NCI-H2029 treated with DMSO at 0.1 percent for 48 hours (cell line): Measurements from ENCODE around the gene PIP5KL1.

Experiments
- DNase-seq: peaks from one replicate; lab custom pipeline; 2025; lab: John Stamatoyannopoulos, UW

The PIP5KL1 gene

DNA sequence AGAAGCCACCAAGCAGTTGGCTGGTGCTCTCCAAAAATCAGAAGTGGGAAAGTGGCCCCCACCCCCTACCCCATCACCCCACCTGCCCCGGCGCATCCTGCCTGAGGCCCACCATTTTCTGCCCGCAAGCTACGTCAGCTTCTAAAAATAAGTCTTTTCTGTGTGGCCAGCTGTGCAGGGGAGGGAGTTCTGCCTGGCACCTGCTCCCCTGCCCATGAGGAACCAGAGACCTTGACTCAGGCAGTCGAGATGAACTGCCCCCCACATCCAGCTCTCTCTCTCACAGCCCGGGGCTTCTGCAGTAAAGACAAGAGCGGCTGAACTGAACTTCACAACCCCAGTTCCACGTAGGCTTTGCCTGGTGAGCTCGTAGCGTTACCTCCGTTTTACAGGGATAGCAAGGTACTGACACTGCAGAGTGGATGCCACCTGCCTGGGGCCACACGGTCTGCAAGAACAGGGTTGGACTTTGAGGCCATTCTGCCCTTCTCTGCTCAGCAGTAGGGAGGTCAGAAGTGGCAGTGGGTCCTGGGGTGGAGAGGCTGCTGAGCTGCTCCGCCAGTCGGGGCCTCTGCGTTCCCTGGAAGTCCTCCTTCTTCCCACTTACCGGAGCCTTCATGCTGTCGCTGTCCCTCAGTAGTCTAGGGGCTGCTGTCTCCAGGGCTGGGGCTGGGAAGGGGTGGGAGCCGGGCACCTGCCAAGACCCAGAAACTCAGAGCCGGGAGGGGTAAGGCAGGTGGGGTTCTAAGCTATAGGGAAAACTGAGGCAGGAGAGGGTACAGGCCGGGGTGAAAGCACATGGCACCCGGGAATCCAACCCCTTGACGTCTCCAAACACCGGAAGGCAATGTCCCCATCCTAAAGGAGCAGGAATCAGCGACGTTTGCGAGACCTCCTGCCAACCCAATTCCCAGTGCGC, 14.5 kb downstream of the PIP5KL1 start:
- no peak for DNase-seq

DNA sequence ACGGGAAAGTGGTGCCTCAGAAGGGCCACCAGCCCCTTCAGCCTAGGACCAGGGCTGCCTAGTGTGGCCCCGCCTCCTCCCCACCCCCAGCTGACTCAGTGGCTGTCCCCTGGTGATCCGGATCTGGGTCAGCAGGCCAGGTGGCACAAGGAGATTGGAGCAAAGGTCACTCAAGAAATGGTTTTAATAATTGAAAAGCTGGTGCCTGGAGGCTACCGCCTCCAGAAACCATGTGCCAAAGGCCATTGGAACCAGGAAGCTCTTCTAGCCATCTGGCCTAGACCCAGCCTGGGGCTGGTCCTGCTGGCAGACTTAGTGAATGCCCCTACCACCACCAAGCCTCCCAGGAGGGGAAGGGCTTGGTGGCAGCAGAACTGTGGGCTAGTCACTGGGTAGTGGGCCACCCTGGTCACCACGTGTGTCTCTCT, 15.2 kb downstream of the PIP5KL1 start:
- DNase-seq, result no peak

DNA sequence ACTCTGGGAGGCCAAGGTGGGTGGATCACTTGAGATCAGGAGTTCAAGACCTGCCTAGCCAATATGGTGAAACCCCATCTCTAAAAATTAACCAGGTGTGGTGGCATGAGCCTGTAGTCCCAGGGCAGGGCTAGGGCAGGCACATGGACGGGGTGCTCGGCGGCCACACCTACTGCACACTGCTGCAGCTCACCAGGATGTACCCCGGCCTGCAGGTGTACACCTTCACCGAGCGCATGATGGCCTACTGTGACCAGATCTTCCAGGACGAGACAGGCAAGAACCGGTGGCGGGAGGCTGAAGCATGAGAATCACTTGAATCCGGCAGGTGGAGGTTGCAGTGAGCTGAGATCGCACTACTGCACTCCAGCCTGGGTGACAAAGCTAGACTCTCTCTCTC, 16.9 kb downstream of the PIP5KL1 start:
- DNase-seq, result peak; percentile 45

DNA sequence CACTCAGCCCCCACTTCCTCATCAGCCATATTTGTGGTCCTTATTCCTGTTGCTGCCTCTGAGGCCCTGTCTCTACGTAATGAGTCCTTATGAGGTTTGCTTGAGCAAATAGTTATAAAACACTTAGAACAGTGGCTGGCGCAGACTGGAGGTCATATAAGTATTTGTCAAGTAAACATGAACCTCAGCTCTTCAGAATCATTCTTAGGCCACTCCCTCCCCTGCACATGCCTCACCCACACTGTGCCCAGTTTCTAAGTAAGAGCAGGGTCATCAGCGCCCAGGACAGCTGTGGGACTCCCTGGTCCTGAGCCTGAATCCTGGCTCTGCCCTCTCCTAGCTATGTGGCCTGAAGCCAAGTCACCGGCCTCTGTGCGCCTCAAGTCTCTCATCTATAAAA, 17.7 kb downstream of the PIP5KL1 start:
- peak; percentile 84 for DNase-seq

DNA sequence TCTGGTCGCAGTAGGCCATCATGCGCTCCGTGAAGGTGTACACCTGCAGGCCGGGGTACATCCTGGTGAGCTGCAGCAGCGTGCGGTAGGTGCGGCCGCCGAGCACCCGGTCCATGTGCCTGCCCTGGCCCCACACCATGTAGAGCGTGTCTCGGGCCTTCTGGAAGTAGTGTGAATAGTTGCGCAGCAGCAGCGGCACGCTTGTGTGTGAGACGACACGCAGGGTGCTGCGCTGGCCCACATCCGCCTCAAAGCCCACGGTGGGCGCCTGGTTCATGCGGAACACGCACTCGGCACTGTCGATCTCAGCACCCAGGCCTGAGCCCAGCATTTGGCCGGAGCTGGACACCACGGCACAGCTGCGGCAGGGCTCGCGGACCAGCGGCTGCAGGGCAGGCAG, 18.3 kb downstream of the PIP5KL1 start:
- DNase-seq, result no peak

DNA sequence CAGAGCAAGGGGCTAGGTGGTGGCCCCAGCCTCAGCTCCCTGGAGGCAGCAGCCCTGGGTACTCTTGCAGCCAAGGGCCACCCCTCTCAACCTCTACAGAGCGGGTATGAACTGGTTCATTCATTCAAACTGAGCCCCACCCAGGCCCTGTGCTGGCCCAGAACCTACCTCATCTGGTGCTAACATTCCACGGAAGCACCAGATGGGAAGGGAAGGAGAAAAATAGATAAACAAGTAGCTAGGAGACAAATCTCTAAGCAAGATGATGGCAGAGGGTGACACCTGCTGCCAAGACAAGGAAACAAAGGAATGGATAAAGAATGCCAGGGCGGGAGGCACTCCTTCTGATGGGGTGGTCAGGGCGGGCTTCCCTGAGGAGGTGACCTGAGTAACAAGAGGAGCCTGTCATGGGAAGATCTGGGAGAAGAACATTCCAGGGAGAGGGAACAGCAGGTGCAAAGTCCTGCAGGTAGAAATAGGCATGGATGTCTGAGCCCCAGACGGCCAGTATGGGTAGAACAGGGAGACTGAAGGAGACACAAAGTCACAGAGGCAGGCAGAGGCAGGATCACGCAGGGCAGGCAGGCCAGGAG, 19.9 kb downstream of the PIP5KL1 start:
- DNase-seq, result no peak

DNA sequence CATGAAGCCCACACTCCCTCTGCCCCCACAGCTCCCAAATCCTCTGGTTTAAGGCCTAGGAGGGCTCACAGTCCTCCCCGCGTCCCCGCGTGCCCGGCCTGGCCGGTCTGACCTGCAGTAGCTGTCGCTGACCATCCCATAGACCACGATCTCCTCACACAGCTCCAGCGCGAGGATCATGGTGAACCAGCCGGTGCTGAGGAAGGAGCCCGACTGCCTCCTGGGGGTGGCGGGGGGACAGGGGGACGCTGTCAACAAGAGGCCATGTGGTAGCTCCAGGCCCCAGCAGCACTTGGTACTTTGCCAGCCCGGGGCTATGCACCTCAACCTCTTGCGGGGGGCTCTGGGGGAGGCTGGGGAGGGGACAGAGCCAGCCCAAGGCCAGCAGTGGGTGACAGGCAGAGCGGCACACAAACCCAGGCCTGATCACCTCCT, 20.7 kb downstream of the PIP5KL1 start:
- DNase-seq, result no peak

DNA sequence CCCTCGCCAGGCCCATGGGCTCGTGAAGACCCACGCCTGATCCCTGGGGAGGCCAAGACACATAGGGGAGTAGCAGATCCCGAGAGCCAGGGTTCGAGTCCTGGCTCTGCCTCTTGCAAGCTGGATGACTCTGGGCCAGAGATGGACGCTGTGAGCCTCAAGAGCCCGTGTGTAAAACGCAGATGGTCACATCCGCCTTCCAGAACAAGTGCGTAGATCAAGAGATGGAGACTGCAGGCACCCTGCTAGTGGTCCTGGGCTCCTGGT, 22.0 kb downstream of the PIP5KL1 start:
- no peak for DNase-seq

DNA sequence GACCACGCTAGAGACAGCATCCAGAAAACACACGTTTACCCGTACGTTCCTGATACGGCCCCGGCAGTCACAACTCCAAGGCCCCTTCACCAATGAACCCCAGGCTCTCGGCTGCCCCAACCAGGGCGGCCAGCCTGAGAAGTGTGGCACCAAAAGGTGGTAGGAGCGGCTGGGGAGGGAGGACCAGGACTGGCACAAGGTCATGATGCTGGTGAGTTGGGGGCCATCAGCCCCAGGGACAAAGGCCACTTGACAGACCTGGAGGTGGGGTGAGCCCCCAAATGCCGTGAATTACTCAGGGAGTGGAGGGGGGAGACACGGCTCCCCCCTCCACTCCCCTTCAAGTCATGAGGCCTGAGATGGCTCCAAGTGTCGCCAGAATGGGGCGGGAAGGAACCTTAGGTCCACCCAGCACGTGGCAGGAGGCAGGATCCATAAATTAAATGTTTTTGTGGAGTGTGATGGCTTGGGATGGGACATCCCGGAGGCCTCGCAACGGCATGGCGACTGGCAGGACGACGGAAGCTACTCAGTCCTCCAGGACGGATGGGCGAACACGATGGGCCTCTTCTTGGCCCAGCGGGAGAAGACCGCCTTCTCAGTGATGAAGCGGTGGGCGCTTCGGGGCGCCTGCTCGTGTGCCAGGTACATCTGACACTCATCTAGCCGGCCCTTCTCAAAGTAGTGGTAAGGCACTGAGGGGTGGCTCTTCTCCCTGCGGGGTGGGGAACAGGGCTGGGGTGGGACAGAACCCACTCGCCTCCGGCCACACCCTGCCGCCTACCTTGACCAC, 22.5 kb downstream of the PIP5KL1 start:
- no peak for DNase-seq

DNA sequence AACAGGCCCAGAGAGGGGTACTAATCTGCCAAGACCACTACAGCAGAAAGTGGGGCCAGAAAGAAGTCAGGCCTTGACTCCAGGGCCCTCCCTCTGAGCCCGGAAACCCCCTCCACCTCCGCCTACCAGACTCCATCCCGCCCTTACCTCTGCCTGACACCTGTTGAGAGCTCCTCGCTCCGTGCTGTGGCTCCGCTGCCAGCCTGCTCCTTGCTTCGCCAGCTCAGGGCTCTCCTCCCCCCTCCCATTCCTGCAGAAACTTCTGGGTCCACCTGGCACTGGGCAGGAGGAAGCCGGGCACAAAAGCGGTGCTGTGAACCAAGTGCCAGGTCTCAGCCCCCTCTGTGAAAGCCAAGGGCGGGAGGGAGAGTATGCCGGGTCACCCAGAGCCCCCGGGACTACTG, 24.8 kb downstream of the PIP5KL1 start:
- no peak for DNase-seq

DNA sequence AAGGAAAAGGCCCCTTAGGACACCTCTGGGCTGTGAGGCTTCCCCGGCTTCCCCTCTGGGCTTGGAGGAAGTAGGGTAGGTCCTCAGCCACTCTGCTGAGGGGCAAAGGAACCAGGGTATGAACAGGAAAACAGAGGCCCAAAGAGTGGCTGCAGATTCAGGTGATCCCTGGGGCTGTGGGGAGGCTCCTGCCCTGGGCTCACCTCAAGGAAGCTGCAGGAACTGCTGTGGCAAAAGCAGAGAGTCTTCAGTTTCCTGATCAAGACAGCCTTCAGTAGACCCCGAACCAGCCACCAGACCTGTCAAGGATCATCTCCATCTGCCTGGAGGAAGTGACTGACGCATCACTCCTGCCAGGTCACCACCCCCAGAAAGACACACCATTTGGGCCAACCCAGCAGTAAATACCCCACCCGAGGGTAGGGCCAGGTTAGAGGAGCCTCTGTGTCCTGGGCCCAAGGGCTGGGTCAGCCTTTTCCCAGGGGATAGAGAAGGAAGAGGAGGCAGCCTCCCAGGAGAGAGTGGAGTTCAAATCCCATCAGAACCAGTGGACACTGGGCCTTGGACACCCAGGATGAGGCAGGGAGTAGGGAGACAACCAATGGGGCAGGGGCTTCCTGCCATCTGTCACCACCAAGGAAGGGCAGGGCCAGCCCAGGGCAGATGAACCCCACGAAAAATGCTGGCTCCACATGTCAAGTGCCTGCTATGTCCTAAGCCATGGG, 25.4 kb downstream of the PIP5KL1 start:
- DNase-seq, result no peak

DNA sequence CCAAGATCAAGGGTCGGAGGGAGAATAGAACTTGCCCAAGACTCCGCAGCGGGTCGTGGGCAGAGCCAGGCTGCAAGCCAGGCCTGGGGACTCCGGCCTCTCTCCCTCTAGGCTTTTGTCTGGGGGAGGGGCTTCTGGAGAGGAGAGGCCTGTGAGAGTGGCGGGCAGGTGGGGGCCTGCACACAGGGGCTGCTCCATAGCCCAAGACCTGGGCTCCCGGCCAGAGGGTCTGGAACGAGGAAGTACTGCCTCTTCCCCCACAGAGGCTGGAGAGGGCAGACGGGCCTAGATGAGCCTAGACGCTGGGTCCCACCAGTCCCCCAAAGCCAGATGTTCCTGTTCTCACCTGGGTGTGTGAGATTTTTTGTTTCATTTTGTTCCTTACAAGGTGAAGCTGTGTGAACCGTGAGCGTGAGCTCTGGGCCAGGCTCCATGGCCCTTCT, 26.0 kb downstream of the PIP5KL1 start:
- no peak for DNase-seq

DNA sequence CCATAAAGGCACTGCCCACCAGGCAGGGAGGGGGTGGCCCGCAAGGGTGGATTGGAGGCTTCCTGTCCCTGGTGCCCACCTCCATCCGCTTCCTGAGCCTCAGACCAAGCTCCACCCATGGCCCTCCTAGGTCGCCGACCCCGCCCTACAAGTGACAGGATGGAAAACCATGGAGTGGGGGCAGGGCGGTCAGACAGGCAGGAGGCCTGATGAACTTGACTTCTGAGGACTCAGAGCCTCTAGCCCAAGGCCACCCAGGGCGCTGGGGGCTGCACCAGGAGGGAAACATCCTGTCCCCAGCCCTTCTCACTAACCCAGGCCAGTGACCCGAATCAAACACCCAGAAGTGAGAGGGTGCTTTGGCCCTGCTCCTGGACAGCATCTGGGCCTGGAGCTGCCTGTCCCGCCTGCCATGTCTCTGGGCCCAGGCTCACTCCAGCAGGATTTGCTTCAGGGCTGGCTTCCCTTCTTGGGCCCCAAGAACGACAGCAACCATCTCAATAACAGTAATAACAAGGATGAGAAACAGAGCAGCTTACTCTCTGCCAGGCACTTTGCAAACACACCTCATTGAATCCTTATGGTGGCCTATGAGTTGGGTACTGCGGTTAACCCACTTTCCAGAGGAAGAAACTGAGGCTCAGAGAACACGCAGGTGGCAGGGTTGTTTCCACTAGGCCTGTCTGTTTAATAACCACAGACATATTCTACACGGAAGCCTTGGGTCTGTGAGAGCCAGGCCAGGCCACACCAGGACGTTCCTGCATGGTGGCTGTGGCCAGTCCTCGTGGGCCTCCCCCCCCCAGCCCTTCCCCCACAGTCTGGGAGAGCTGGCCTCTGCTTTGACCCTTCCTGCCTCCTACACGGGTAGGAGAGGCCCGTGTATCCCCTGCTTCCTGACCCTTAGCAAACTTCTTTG, 26.8 kb downstream of the PIP5KL1 start:
- no peak for DNase-seq

DNA sequence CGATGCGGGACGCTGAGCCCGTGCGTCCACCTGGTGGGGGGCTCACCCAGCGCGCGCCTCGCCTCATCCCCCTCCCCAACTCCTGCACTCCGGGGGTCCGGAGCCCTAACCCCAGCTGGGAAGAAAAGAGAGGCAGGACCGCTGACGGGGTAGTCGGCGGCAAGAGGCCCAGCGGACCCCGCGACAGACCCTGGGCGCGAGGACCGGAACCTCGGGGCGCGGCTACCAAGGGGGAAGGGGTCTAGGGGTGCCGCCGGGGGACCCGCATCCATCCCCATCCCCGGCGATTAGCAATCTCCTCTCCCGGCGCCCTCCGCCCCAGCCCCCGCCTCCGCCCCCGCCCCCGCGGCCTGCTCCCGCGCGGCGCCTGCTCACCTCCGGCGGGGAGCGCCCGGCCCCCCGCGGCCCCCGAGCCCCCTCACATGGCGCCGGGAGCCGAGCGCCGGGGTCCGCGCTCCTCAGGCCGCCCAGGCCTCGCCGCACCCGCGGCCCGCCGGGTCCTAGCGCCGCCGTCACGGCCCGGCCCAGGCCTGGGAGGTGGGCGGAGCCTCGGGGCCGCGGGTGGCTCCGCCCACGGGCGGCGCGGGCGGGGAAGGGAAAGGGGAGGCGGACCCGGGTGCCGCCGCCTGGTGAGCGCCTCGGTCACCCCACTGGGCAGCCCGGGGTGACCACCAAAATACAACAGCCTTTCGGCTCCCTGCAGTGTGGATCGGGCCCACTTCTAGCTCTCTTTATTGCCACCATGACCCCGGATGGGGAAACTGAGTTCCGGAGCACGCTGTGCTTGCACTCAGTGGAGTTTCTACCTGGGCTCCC, 31.2 kb downstream of the PIP5KL1 start, which contains the start of gene ST6GALNAC6:
Gene ST6GALNAC6, minus strand, starts transcription at position 476 of the 816 bp plus-strand sequence. CDS start 1,622 bp downstream, outside the sequence.
- no peak for DNase-seq

DNA sequence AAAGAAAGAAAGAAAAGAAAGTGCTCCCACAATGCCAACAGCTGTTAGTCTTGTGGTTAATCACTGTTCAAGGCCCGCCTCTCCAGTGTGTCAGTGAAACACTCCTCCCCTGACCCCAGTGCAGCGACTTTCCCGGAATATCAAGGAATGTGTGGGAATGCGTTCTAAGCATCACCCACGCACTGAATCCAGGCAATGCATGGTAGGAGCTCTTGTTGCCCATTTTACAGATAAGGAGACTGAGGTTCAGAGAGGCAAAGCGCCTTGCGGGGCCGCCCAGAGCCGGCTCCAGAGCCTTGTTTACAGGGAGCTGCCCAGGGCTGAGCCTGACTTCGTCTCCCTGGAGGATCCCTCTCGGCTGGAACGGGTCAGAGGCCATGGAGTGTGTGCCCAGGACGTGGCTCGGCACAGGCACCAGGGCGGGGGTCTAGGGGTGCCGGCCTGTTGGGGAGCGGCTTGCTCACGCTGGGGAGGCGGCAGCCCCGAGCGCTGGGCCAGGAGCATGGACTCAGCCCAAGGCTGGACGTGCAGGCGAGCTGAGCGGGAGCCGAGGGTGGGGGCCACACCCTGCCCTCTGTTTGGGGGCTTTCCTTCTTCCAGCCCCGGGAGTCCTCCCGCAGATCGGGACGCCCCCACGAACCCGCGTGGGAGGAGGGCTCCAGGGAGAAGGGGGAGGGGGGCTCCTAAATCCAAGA, 32.0 kb downstream of the PIP5KL1 start:
- no peak for DNase-seq

DNA sequence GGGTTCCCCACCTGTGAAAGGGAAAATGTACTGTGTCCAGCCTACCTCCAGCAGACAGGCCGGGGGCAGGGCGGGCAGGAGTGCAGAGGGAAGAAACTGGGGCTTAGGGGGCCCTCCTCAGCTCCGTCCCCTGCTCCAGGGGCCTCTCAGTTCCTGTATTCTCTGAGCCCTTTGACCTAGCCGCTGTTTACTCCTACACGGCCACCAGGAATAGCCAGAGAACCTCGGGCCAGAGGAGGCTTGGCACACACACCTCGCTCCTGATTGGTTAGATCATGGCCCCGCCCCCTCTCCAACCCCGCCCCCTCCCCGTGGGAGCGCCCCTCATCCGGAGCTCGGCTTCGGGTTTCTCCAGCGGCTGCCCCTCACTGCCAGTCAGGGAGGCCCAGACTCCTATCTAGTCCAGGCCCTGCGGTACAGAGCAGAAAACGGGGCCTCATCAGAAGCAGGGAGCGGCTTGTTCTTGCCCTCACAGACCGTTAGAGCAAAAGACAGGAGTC, 33.3 kb downstream of the PIP5KL1 start:
- no peak for DNase-seq

DNA sequence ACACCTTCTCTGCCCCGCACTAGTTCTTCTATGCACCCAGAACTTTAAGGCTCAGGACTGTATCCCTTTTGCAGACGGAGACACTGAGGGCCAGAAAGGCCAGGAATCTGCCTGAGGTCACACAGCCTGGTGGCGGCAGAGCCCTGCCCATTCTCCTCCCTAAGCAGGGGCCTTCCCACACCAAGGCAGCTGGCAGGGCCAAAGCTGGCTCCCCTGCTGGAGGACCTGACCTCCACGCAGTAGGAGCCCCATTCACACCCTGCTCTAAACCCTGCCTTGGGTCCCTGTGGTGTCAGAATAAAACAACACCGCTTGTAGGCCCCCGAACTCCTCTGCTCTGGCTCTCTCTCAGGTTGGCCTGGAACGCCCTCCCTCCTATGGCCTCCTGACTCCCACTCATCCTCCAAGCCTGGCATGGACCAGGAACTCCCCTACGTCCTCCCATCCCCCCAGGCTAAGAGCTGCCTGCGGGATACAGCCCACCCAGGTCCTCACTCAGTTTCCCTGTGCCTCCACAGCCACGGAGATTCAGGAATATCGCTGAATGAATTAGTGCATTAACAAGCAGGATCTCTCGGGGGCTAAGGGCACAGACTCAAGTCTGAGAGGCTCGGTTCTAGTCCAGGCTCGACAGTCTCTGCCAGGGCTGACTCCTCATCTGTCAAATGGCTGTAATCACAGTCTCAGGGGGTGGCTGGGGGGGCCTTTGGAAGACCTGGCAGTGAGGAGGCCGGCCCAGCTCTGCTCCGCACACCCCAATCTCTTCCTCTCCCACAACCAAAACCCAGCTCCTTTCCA, 34.0 kb downstream of the PIP5KL1 start:
- no peak for DNase-seq

DNA sequence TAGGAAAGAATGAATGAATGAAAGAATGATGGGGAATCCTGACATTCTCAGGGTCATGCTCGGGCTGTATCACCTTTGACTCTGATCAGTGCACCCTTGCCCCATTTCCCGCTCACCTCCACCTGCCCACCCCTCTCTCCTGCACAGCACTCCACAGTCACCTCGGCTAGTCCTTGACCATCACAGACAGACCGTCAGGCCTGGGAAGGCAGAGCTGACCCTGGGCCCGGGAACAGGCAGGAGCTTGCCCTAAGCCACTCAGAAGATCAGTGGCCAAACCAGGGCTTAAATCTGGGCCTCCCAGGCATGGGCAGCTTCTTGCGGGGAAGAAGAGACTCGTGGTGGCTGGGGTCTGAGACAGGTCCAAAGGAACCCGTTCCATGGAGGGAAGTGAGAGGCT, 34.8 kb downstream of the PIP5KL1 start:
- no peak for DNase-seq
